Activated CD4-positive, alpha-beta T cell treated with anti-CD3 and anti-CD28 coated beads for 36 hours (primary cell): ENCODE results near the gene DLX4. TPM values are rescaled to one million over a fixed set of nuclear protein-coding genes. Genes with fewer than 3 reads are reported as not detected.

Experiments used
- ATAC-seq: fragments of 200-7000 bp; cut with Tn5 transposase; one replicate; pipeline ENCODE4 v1.10.0; 2021; ENCODE audit warnings: mild to moderate bottlenecking, moderate library complexity
- CTCF ChIA-PET: fragments of 350-600 bp; sonication (Branson Sonifier 250); formaldehyde crosslinking; loops from one replicate; lab custom pipeline; 2021; ENCODE audit warnings: antibody characterized with exemption; lab: Charles Lee
- POLR2A ChIA-PET: fragments of 350-600 bp; sonication (Branson Sonifier 250); formaldehyde crosslinking; loops from one replicate; lab custom pipeline; 2021; ENCODE audit warnings: antibody characterized with exemption, inconsistent platforms; lab: Charles Lee
- DNase-seq: peaks from one replicate; pipeline ENCODE4 v3.0.0-alpha.2; 2020
- H3K27ac Mint-ChIP-seq: one replicate; pipeline ENCODE4 v1.8.0; 2021; ENCODE audit warnings: mixed read lengths
- H3K27me3 Mint-ChIP-seq: one replicate; pipeline ENCODE4 v1.8.0; 2021; ENCODE audit warnings: mixed read lengths
- H3K36me3 Mint-ChIP-seq: one replicate; pipeline ENCODE4 v1.8.0; 2021; ENCODE audit warnings: low read depth, mixed read lengths
- H3K4me1 Mint-ChIP-seq: one replicate; pipeline ENCODE4 v1.8.0; 2021; ENCODE audit warnings: mixed read lengths
- H3K4me3 Mint-ChIP-seq: one replicate; pipeline ENCODE4 v1.8.0; 2021; ENCODE audit warnings: mild to moderate bottlenecking, moderate library complexity, mixed read lengths
- H3K9me3 Mint-ChIP-seq: one replicate; pipeline ENCODE4 v1.8.0; 2021; ENCODE audit warnings: low read depth, mixed read lengths
- intact Hi-C, 2 experiments: fragments of 100-400 bp; cut with DNase I in 1 of 2; cut with micrococcal nuclease in 1 of 2; formaldehyde crosslinking; loops; one replicate each; pipeline versions ENCODE4 v1.14.2 to v1.15.1; 2022 to 2024; cut with DNase I, micrococcal nuclease
- total RNA-seq, 2 experiments: library from RNA; stranded (reverse); gene quantifications; one replicate each; pipeline ENCODE4 v1.2.3, GENCODE V29; 2021

DLX4 gene
- total RNA-seq, 2 experiments from 2014 or later = 0.85 to 0.86 TPM

GRCh38 chr17:49931416-49932137 lies 37.4 kb upstream of the DLX4 start:
- Mint-ChIP-seq H3K27ac (no peak overlapping the region), H3K9me3 (no peaks in the 10 kb centered on the region), H3K4me1 (no peaks in the 10 kb centered on the region), H3K36me3 (no peaks in the 10 kb centered on the region), H3K27me3 (peaks cover 25% of the 10 kb centered on the region), H3K4me3 (no peak overlapping the region)
- ChIA-PET CTCF (interaction anchor here (1.3 kb wide), 1 partner anchor 9 kb away, joined by 5 read pairs; no protein-coding TSS in a partner anchor), POLR2A (interaction anchor here (0.6 kb wide), 1 partner anchor 791 kb away, joined by 3 read pairs; no protein-coding TSS in a partner anchor)
- no peak for DNase-seq
- intact Hi-C loops = no loop called here
- no peak for ATAC-seq

GRCh38 chr17:49932138-49932723 lies 36.8 kb upstream of the DLX4 start:
- H3K27me3 Mint-ChIP-seq = peaks cover 25% of the 10 kb centered on the region
- H3K9me3 Mint-ChIP-seq = no peaks in the 10 kb centered on the region
- ChIA-PET CTCF (interaction anchor here (1.3 kb wide), 1 partner anchor 10 kb away, joined by 5 read pairs; no protein-coding TSS in a partner anchor), POLR2A (interaction anchor here (0.6 kb wide), 2 partner anchors 177 to 792 kb away, joined by 3 read pairs; no protein-coding TSS in a partner anchor)
- no peak overlapping the region for H3K4me3 Mint-ChIP-seq
- intact Hi-C loops = no loop called here
- no peaks in the 10 kb centered on the region for H3K36me3 Mint-ChIP-seq
- no peak overlapping the region for H3K27ac Mint-ChIP-seq
- ATAC-seq (no peak), DNase-seq (no peak)
- no peaks in the 10 kb centered on the region for H3K4me1 Mint-ChIP-seq

GRCh38 chr17:49932901-49933300 lies 36.1 kb upstream of the DLX4 start:
- no peak for DNase-seq
- CTCF ChIA-PET = interaction anchor here (0.9 to 1.8 kb wide), 3 partner anchors 10 to 20 kb away, joined by 3 to 5 read pairs (median 4); no protein-coding TSS in a partner anchor
- Mint-ChIP-seq H3K4me1 (no peaks in the 10 kb centered on the region), H3K4me3 (no peak overlapping the region), H3K9me3 (no peaks in the 10 kb centered on the region), H3K27ac (no peak overlapping the region), H3K36me3 (no peaks in the 10 kb centered on the region), H3K27me3 (peaks cover 25% of the 10 kb centered on the region)
- POLR2A ChIA-PET = interaction anchor here (0.6 kb wide), 1 partner anchor 176 kb away, joined by 3 read pairs; no protein-coding TSS in a partner anchor
- ATAC-seq = no peak
- intact Hi-C loops = no loop called here

- DNase-seq (no peak), ATAC-seq (no peak)
- CTCF ChIA-PET = interaction anchor here (1.1 kb wide), 1 partner anchor 17 kb away, joined by 3 read pairs; no protein-coding TSS in a partner anchor
- peaks cover 23% of the 10 kb centered on the region for H3K27me3 Mint-ChIP-seq
- no peak overlapping the region for H3K27ac Mint-ChIP-seq
- H3K36me3 Mint-ChIP-seq = no peaks in the 10 kb centered on the region
- intact Hi-C loops = no loop called here
- H3K9me3 Mint-ChIP-seq = no peaks in the 10 kb centered on the region
- POLR2A ChIA-PET = no interaction called here
- H3K4me3 Mint-ChIP-seq = no peak overlapping the region
- H3K4me1 Mint-ChIP-seq = no peaks in the 10 kb centered on the region
Observed at GRCh38 chr17:49935526-49936210, 33.3 kb upstream of the DLX4 start.

- no peaks in the 10 kb centered on the region for H3K36me3 Mint-ChIP-seq
- ChIA-PET CTCF (no interaction called here), POLR2A (no interaction called here)
- ATAC-seq = no peak
- DNase-seq = no peak
- H3K4me1 Mint-ChIP-seq = no peaks in the 10 kb centered on the region
- H3K27ac Mint-ChIP-seq = no peak overlapping the region
- peaks cover 21% of the 10 kb centered on the region for H3K27me3 Mint-ChIP-seq
- no peaks in the 10 kb centered on the region for H3K9me3 Mint-ChIP-seq
- no peak overlapping the region for H3K4me3 Mint-ChIP-seq
- intact Hi-C loops = no loop called here
Observed at GRCh38 chr17:49936386-49936785, 32.6 kb upstream of the DLX4 start.

GRCh38 chr17:49939318-49939717 lies 29.7 kb upstream of the DLX4 start:
- DNase-seq (no peak), ATAC-seq (no peak)
- Mint-ChIP-seq H3K36me3 (no peaks in the 10 kb centered on the region), H3K27me3 (peaks cover 20% of the 10 kb centered on the region), H3K9me3 (no peaks in the 10 kb centered on the region), H3K4me1 (no peaks in the 10 kb centered on the region), H3K4me3 (no peak overlapping the region), H3K27ac (no peak overlapping the region)
- ChIA-PET CTCF (interaction anchor here (0.8 to 2.1 kb wide), 5 partner anchors 12 to 179 kb away, joined by 3 to 13 read pairs (median 4); no protein-coding TSS in a partner anchor), POLR2A (no interaction called here)
- intact Hi-C loops = no loop called here

- POLR2A ChIA-PET = no interaction called here
- CTCF ChIA-PET = interaction anchor here (0.7 to 2.0 kb wide), 7 partner anchors 11 to 85 kb away, joined by 3 to 14 read pairs (median 3); no protein-coding TSS in a partner anchor
- no peak for ATAC-seq
Observed at GRCh38 chr17:49941427-49941826, 27.6 kb upstream of the DLX4 start.

GRCh38 chr17:49942947-49943346 lies 26.0 kb upstream of the DLX4 start:
- no peaks in the 10 kb centered on the region for H3K9me3 Mint-ChIP-seq
- no peaks in the 10 kb centered on the region for H3K36me3 Mint-ChIP-seq
- peaks cover 19% of the 10 kb centered on the region for H3K27me3 Mint-ChIP-seq
- CTCF ChIA-PET = interaction anchor here (0.6 to 1.9 kb wide), 3 partner anchors 9 to 608 kb away, joined by 3 to 12 read pairs (median 3); no protein-coding TSS in a partner anchor
- DNase-seq (no peak), ATAC-seq (no peak)
- intact Hi-C loops = no loop called here
- no peak overlapping the region for H3K27ac Mint-ChIP-seq
- POLR2A ChIA-PET = no interaction called here
- no peaks in the 10 kb centered on the region for H3K4me1 Mint-ChIP-seq
- no peak overlapping the region for H3K4me3 Mint-ChIP-seq

More at GRCh38 chr17:49941427-49941826, 27.6 kb upstream of the DLX4 start:
- peaks cover 19% of the 10 kb centered on the region for H3K27me3 Mint-ChIP-seq
- no peak overlapping the region for H3K4me3 Mint-ChIP-seq
- H3K36me3 Mint-ChIP-seq = no peaks in the 10 kb centered on the region
- H3K4me1 Mint-ChIP-seq = no peaks in the 10 kb centered on the region
- intact Hi-C loops = no loop called here
- no peak overlapping the region for H3K27ac Mint-ChIP-seq
- DNase-seq = no peak
- no peaks in the 10 kb centered on the region for H3K9me3 Mint-ChIP-seq

- CTCF ChIA-PET = interaction anchor here (0.6 to 1.0 kb wide), 2 partner anchors 53 to 150 kb away, joined by 3 to 4 read pairs; no protein-coding TSS in a partner anchor
- H3K27ac Mint-ChIP-seq = no peak overlapping the region
- no peak for ATAC-seq
Observed at GRCh38 chr17:49944273-49944870, 24.6 kb upstream of the DLX4 start.

GRCh38 chr17:49946208-49946607 lies 22.8 kb upstream of the DLX4 start:
- no peak overlapping the region for H3K4me3 Mint-ChIP-seq
- POLR2A ChIA-PET = no interaction called here
- CTCF ChIA-PET = interaction anchor here (0.8 to 1.0 kb wide), 2 partner anchors 50 to 52 kb away, joined by 4 read pairs; no protein-coding TSS in a partner anchor

More at GRCh38 chr17:49944273-49944870, 24.6 kb upstream of the DLX4 start:
- H3K9me3 Mint-ChIP-seq = no peaks in the 10 kb centered on the region
- intact Hi-C loops = no loop called here
- no peak overlapping the region for H3K4me3 Mint-ChIP-seq
- no peaks in the 10 kb centered on the region for H3K4me1 Mint-ChIP-seq
- H3K27me3 Mint-ChIP-seq = peaks cover 15% of the 10 kb centered on the region
- POLR2A ChIA-PET = no interaction called here
- DNase-seq = no peak
- no peaks in the 10 kb centered on the region for H3K36me3 Mint-ChIP-seq

More at GRCh38 chr17:49946208-49946607, 22.8 kb upstream of the DLX4 start:
- ATAC-seq = no peak
- Mint-ChIP-seq H3K27ac (no peak overlapping the region), H3K36me3 (no peaks in the 10 kb centered on the region), H3K27me3 (peaks cover 25% of the 10 kb centered on the region), H3K4me1 (no peaks in the 10 kb centered on the region), H3K9me3 (no peaks in the 10 kb centered on the region)
- intact Hi-C loops = no loop called here
- no peak for DNase-seq
